Lower lobe of right lung (tissue), 2 donors: ENCODE results near the gene MISP. TPM values are rescaled to one million over a fixed set of nuclear protein-coding genes. Genes with fewer than 3 reads are reported as not detected.
A peak's percentile ranks its signal among the peaks of the same experiment; 100 is the strongest.

ENCODE experiments used
- ATAC-seq, 2 donors: fragments of 200-7000 bp; cut with Tn5 transposase; one replicate each; pipeline ENCODE4 v1.9.1; 2020 to 2022; ENCODE audit warnings: mild to moderate bottlenecking in 2 of 2, moderate library complexity in 2 of 2
- DNase-seq: peaks from one replicate; pipeline ENCODE4 v3.0.0-alpha.2; 2020
- H3K27ac ChIP-seq: fragments of 200-600 bp; one replicate; pipeline ENCODE4 v1.8.0; 2022
- H3K27me3 ChIP-seq: fragments of 200-600 bp; one replicate; pipeline ENCODE4 v1.8.0; 2022; ENCODE audit warnings: low read depth
- H3K36me3 ChIP-seq: fragments of 200-600 bp; one replicate; pipeline ENCODE4 v1.8.0; 2022; ENCODE audit warnings: mild to moderate bottlenecking
- H3K4me1 ChIP-seq: fragments of 200-600 bp; one replicate; pipeline ENCODE4 v1.8.0; 2022
- H3K4me3 ChIP-seq: fragments of 200-600 bp; one replicate; pipeline ENCODE4 v1.8.0; 2022; ENCODE audit warnings: mild to moderate bottlenecking
- H3K9me3 ChIP-seq: fragments of 200-600 bp; one replicate; pipeline ENCODE4 v1.8.0; 2022
- intact Hi-C: fragments of 100-400 bp; cut with DNase I; formaldehyde crosslinking; loops from one replicate; pipeline ENCODE4 v1.11.0; 2022
- total RNA-seq: library from RNA; stranded (reverse); fragmentation: NEBNext Ultra II Directional; extraction: Animal tissue kit (Norgen Biotek cat#: 25700); gene quantifications from one replicate; pipeline ENCODE4 v1.2.1, GENCODE V29; 2021
- TF ChIP-seq, protein P1 (sequence below): fragments of 200-600 bp; IDR thresholded peaks from one replicate; pipeline ENCODE4 v1.8.0; 2022; ENCODE audit warnings: antibody characterized with exemption, mild to moderate bottlenecking
- donor health status: DM: no; HTN: yes; CAD: no; lungs with severe emphysema.

The MISP gene
- total RNA-seq, 1 donor from 2014 or later = 8.9 TPM

DNA sequence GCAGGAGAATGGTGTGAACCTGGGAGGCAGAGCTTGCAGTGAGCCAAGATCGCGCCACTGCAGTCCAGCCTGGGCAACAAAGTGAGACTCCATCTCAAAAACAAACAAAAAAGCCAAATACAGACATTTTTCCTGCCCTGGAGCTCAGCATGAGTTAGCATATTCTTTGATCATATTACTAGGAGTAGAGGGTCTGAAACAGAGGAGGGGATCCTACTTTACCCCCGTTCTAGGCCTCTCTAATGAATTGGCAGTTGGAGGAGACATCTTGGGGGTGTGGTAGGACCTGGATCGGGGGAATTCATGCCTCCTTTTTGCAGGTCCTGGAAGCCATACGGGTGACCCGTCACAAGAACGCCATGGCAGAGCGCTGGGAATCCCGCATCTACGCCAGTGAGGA lies 12.3 kb downstream of the MISP start:
- Histone ChIP-seq H3K27me3 (no peaks in the 10 kb centered on the region), H3K36me3 (no peaks in the 10 kb centered on the region), H3K4me3 (no peak overlapping the region), H3K9me3 (no peaks in the 10 kb centered on the region), H3K4me1 (no peaks in the 10 kb centered on the region), H3K27ac (no peak overlapping the region)
- TF ChIP-seq, protein P1, sequence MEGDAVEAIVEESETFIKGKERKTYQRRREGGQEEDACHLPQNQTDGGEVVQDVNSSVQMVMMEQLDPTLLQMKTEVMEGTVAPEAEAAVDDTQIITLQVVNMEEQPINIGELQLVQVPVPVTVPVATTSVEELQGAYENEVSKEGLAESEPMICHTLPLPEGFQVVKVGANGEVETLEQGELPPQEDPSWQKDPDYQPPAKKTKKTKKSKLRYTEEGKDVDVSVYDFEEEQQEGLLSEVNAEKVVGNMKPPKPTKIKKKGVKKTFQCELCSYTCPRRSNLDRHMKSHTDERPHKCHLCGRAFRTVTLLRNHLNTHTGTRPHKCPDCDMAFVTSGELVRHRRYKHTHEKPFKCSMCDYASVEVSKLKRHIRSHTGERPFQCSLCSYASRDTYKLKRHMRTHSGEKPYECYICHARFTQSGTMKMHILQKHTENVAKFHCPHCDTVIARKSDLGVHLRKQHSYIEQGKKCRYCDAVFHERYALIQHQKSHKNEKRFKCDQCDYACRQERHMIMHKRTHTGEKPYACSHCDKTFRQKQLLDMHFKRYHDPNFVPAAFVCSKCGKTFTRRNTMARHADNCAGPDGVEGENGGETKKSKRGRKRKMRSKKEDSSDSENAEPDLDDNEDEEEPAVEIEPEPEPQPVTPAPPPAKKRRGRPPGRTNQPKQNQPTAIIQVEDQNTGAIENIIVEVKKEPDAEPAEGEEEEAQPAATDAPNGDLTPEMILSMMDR = no peak
- intact Hi-C loops = no loop called here
- ATAC-seq = no peak
- no peak for DNase-seq

DNA sequence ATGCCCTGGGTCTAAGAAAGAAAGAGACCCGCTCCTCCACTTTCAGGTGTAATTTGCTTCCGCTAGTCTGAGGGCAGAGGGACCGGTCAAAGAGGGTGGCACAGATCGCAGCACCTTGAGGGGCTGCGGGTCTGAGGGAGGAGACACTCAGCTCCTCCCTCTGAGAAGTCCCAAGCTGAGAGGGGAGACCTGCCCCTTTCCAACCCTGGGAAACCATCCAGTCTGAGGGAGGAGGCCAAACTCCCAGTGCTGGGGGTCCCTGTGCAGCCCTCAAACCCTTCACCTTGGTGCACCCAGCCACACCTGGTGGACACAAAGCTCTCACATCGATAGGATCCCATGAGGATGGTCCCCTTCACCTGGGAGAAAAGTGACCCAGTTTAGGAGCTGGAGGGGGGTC lies 13.0 kb downstream of the MISP start:
- ATAC-seq (no peak), DNase-seq (no peak)
- intact Hi-C loops = no loop called here
- Histone ChIP-seq H3K9me3 (no peaks in the 10 kb centered on the region), H3K4me3 (no peak overlapping the region), H3K27me3 (no peaks in the 10 kb centered on the region), H3K36me3 (no peaks in the 10 kb centered on the region), H3K27ac (no peak overlapping the region), H3K4me1 (no peaks in the 10 kb centered on the region)
- TF ChIP-seq, protein P1 = no peak

DNA sequence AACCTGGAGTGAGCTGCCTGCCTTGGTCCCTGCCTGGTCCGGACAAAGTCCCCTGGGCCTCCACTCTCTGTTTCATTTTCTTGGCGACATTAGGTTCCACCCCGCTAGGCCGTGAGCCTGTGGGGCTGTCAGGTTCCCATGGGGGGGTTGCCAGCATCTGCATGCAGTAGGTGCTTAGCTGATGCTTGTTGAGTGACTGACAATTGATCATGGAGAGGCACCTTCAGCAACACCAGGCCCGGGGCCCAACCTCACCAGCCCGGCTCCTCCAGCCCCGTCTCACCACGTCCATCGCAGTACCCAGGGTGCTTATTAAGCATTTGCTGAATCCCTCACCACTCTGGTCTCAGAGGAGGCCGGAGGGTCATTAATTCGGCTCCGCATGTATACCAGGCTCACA lies 13.4 kb downstream of the MISP start:
- no peaks in the 10 kb centered on the region for H3K27me3 ChIP-seq

DNA sequence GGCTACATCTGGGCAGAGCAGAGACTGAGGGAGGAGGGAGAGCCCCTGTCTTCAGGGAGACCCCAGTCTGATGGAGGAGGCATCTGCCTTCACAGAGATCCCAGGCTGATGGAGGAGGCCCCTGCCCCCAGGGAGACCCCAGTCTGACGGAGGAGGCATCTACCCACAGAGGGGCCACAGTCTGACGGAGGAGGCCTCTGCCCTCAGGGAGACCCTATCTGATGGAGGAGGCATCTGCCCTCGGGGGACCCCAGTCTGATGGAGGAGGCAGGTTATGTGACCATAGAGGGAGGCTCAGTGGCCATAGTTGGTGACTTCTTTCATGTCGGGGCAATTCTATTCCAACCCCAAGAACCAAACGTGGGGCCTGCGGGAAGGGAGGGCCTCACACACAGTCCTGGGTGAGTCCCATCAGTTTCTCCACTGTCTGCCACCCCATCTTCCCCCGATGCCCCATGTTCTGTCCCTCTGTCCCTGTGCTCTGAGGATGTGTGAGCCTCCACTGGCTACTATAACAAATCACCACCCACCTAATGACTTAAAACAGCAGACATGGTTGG lies 14.3 kb downstream of the MISP start:
- Histone ChIP-seq H3K4me1 (no peaks in the 10 kb centered on the region), H3K27me3 (no peaks in the 10 kb centered on the region), H3K27ac (no peak overlapping the region), H3K4me3 (no peak overlapping the region), H3K36me3 (no peaks in the 10 kb centered on the region), H3K9me3 (no peaks in the 10 kb centered on the region)
- intact Hi-C loops = no loop called here
- ATAC-seq (no peak), DNase-seq (no peak)
- TF ChIP-seq, protein P1 = no peak

More for the DNA sequence above, 13.4 kb downstream of the MISP start:
- DNase-seq = no peak
- H3K27ac ChIP-seq = no peak overlapping the region
- TF ChIP-seq, protein P1 = no peak
- intact Hi-C loops = no loop called here
- H3K9me3 ChIP-seq = no peaks in the 10 kb centered on the region
- ATAC-seq = no peak
- no peaks in the 10 kb centered on the region for H3K36me3 ChIP-seq
- H3K4me1 ChIP-seq = no peaks in the 10 kb centered on the region
- H3K4me3 ChIP-seq = no peak overlapping the region

DNA sequence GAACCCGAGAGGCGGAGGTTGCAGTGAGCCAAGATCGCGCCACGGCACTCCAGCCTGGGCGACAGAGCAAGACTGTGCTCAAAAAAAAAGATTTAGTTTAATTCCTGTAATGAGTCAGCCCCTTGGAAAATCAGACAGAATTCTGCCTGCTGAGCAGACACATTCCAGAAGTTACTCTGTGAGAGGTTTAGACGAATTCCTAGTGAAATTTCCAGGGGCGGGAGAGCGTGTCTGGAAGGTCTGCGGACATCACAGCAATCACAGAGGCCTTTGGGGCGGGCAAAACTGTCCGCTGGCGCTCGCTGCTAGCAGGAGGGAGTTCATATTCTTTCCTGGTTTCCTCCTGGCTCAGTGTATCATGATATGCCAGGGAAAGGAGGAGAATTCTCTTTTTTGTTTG lies 17.5 kb downstream of the MISP start:
- Histone ChIP-seq H3K4me1 (no peaks in the 10 kb centered on the region), H3K27me3 (no peaks in the 10 kb centered on the region), H3K9me3 (no peaks in the 10 kb centered on the region), H3K36me3 (no peaks in the 10 kb centered on the region), H3K4me3 (no peak overlapping the region), H3K27ac (peak overlapping the region; percentile 24)
- DNase-seq (no peak), ATAC-seq (no peak)
- intact Hi-C loops = no loop called here
- TF ChIP-seq, protein P1 = no peak
